Lower leg skin (tissue), 3 donors: ENCODE results near the gene KCNA2.

Source experiments
- POLR2A ChIP-seq, 2 donors: fragments of 450-650 bp; IDR thresholded peaks; one replicate each; pipeline ENCODE4 v1.6.1; 2016 to 2017; ENCODE audit warnings: antibody characterized with exemption in 2 of 2, mild to moderate bottlenecking in 1 of 2, moderate library complexity in 1 of 2
- TF ChIP-seq, protein P1 (sequence below), 3 donors: fragments of 450-650 bp; IDR thresholded peaks; one replicate each; pipeline ENCODE4 v1.5.1; 2016; ENCODE audit warnings: antibody characterized with exemption in 3 of 3, mild to moderate bottlenecking in 3 of 3, moderate library complexity in 2 of 3

DNA sequence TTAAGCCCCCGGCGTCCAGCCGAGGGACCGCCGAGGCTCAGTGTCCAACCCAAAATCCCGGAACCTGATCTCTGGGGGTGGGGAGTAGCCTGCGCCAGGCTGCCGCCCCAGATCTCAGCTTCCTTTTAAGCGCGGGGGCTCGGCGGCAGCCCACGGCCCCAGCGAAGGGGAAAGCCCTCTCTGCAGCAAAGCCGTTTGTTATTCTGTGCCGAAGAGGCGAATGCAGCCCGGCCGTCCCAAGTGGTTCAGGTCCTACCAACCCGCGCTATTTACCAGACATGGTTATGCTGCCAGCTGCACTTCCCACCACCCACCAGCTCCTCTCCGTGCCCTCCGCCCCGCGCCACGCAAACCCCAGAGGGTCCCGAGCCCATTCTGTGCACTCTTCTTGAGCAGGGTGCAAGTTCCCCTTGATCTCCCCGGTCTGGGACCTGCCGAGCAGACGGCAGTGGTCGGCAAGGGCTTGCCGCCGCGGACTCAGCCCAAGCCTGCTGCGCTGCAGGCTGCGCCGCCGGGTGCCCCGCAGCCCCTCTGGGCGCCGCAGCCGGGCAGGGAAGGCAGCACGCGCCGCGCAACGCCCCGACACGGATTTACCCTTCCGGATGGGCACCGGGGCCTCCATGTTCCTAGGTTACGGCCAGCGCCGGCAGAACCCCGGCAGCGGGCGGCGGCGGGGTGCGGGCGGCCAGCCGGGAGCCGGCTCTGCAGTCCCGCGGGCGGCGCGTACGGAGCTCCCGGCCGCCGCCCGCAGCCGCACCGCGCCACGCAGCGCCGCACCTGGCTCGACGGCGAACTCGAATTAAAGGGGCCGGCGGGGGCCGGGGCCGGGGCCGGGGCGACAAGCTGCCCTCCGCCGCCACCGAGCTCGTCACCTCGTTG lies 738 bp upstream of the KCNA2 start:
- TF ChIP-seq, protein P1, sequence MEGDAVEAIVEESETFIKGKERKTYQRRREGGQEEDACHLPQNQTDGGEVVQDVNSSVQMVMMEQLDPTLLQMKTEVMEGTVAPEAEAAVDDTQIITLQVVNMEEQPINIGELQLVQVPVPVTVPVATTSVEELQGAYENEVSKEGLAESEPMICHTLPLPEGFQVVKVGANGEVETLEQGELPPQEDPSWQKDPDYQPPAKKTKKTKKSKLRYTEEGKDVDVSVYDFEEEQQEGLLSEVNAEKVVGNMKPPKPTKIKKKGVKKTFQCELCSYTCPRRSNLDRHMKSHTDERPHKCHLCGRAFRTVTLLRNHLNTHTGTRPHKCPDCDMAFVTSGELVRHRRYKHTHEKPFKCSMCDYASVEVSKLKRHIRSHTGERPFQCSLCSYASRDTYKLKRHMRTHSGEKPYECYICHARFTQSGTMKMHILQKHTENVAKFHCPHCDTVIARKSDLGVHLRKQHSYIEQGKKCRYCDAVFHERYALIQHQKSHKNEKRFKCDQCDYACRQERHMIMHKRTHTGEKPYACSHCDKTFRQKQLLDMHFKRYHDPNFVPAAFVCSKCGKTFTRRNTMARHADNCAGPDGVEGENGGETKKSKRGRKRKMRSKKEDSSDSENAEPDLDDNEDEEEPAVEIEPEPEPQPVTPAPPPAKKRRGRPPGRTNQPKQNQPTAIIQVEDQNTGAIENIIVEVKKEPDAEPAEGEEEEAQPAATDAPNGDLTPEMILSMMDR (IDR thresholded peaks at IDR 0.05) = no peak
- TF ChIP-seq POLR2A (IDR thresholded peaks at IDR 0.05) = no peak
